ENCODE data around the gene BARX1. TPM values are rescaled to one million over a fixed set of nuclear protein-coding genes. Genes with fewer than 3 reads are reported as not detected.

The BARX1 gene
- total and polyA plus RNA-seq, 12 donors: 0.32 TPM; not detected in 11

DNA sequence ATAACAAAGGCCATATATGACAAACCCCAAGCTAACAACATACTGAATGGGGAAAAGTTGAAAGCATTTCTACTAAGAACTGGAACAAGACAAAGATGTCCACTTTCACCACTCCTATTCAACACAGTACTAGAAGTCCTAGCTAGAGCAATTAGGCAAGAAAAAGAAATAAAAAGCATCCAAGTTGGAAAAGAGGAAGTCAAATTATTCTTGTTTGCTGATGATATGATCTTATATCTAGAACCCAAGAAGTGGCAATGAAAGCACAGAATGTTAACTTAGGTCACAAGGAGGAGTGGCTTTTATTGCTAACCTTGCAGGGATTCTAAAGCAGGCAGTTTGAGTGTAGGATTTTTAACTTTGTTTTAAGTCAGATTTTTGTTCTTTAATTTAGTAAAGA is 35.3 kb upstream of the BARX1 start:
- TF ChIP-seq, protein P1, sequence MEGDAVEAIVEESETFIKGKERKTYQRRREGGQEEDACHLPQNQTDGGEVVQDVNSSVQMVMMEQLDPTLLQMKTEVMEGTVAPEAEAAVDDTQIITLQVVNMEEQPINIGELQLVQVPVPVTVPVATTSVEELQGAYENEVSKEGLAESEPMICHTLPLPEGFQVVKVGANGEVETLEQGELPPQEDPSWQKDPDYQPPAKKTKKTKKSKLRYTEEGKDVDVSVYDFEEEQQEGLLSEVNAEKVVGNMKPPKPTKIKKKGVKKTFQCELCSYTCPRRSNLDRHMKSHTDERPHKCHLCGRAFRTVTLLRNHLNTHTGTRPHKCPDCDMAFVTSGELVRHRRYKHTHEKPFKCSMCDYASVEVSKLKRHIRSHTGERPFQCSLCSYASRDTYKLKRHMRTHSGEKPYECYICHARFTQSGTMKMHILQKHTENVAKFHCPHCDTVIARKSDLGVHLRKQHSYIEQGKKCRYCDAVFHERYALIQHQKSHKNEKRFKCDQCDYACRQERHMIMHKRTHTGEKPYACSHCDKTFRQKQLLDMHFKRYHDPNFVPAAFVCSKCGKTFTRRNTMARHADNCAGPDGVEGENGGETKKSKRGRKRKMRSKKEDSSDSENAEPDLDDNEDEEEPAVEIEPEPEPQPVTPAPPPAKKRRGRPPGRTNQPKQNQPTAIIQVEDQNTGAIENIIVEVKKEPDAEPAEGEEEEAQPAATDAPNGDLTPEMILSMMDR (IDR thresholded peaks at IDR 0.05): no peak
- TF ChIP-seq POLR2A (IDR thresholded peaks at IDR 0.05): no peak
- Histone ChIP-seq H3K27me3 (no peaks in the 10 kb centered on the region), H3K9me3 (replicated peaks in 1 of 3) (no peaks in the 10 kb centered on the region), H3K4me3 (no peak overlapping the region), H3K36me3 (replicated peaks in 1 of 2) (no peaks in the 10 kb centered on the region), H3K4me1 (replicated peaks in 1 of 2) (no peaks in the 10 kb centered on the region), H3K27ac (no peak overlapping the region)
- DNase-seq: no peak
- intact Hi-C loops (cut with DNase I): no loop called here

DNA sequence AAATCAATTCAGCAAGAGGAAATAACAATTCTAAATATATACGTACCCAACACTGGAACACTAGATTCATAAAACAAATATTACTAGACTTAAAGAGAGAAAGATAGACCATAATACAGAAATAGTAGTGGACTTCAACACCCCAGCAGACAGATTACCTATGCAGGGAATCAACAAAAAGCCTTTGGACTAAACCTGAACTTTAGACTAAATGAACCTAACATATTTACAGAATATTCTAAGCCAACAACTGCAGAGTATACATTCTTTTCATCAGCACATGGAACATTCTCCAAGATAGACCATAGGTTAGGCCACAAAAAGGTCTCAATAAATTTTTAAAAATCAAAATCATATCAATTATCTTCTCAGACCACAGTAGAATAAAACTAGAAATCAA is 32.9 kb upstream of the BARX1 start:
- intact Hi-C loops (cut with DNase I): no loop called here
- no peaks in the 10 kb centered on the region for H3K27me3 ChIP-seq
- no peak overlapping the region for H3K4me3 ChIP-seq
- WGBS, 4 donors: 72 to 86% (median 77%) methylated on average over 1 of the region's 1 CpG
- no peak overlapping the region for H3K27ac ChIP-seq
- no peak for DNase-seq
- H3K36me3 ChIP-seq (replicated peaks in 1 of 2): no peaks in the 10 kb centered on the region
- H3K4me1 ChIP-seq (replicated peaks in 1 of 2): no peaks in the 10 kb centered on the region
- no peaks in the 10 kb centered on the region for H3K9me3 ChIP-seq (replicated peaks in 1 of 3)
- no peak for TF ChIP-seq POLR2A (IDR thresholded peaks at IDR 0.05)

DNA sequence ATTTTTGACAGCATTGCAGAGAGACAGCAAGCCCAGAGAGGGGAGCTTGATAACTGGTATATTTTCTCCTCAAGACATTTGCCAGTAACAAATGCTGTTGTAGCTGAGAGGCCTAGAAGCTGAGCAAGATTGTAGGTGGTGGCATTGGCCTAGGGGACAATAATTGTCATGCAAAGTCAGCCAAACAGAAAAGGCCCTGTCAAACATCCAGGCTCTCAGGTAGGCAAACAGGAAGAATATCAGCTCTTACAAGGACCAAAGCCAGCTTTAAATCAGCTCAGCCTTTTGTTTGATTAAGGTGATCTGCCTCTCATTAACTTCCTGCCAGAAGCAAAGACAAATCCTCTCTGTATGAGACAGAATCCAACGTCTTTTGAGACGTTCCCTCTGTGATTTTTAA is 29.7 kb upstream of the BARX1 start:
- TF ChIP-seq POLR2A (IDR thresholded peaks at IDR 0.05): no peak
- TF ChIP-seq, protein P1 (IDR thresholded peaks at IDR 0.05): no peak
- intact Hi-C loops (cut with DNase I): no loop called here
- H3K36me3 ChIP-seq (replicated peaks in 1 of 2): no peaks in the 10 kb centered on the region
- no peak for DNase-seq
- no peak overlapping the region for H3K27ac ChIP-seq
- no peaks in the 10 kb centered on the region for H3K9me3 ChIP-seq (replicated peaks in 1 of 3)
- H3K4me1 ChIP-seq (replicated peaks in 1 of 2): no peaks in the 10 kb centered on the region
- no peak overlapping the region for H3K4me3 ChIP-seq
- WGBS, 4 donors: 16 to 34% (median 24%) methylated on average over 2 of the region's 2 CpGs
- H3K27me3 ChIP-seq: no peaks in the 10 kb centered on the region

DNA sequence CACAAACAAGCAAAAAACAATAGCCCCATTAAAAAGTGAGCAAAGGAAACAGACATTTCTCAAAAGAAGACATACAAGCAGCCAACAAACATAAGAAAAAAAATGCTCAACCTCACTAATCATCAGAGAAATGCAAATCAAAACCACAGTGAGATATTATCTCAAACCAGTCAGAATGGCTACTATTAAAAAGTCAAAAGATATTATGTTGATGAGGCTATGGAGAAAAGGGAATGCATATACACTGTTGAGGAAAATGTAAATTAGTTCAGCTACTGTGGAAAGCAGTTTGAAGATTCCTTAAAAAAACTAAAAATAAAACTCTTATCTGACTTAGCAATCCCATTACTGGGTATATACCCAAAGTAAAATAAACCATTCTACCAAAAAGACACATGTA is 28.7 kb upstream of the BARX1 start:
- Histone ChIP-seq H3K4me1 (replicated peaks in 1 of 2) (no peaks in the 10 kb centered on the region), H3K27me3 (no peaks in the 10 kb centered on the region), H3K9me3 (replicated peaks in 1 of 3) (no peaks in the 10 kb centered on the region), H3K36me3 (replicated peaks in 1 of 2) (no peaks in the 10 kb centered on the region), H3K27ac (no peak overlapping the region), H3K4me3 (no peak overlapping the region)
- intact Hi-C loops (cut with DNase I): no loop called here
- no peak for DNase-seq
- no peak for TF ChIP-seq POLR2A (IDR thresholded peaks at IDR 0.05)
- TF ChIP-seq, protein P1 (IDR thresholded peaks at IDR 0.05): no peak

DNA sequence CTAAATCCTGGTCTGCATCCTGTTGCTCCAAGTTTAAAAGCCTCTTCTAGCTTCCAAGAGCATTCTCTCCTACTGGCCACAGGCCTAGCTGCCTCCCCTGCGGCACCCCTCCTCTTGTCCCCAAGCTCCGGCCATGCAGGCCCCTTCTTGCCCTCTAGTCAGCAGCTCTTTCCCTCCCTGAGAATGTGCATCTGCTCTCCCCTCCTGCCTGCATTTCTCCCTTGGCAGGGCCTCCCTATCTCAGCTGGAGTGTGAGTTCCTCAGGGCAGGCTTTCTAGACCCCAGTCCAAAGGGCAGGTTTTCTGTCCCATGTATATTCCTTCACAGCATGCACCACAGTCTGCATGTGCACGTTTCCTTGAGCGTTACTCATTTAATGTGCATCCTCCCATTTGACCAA is 24.6 kb upstream of the BARX1 start:
- TF ChIP-seq POLR2A (IDR thresholded peaks at IDR 0.05): no peak
- TF ChIP-seq, protein P1 (IDR thresholded peaks at IDR 0.05): no peak
- H3K4me3 ChIP-seq: no peak overlapping the region
- DNase-seq: no peak
- WGBS, 4 donors: 49 to 82% (median 69%) methylated on average over 4 of the region's 4 CpGs
- no peaks in the 10 kb centered on the region for H3K36me3 ChIP-seq (replicated peaks in 1 of 2)
- no peaks in the 10 kb centered on the region for H3K4me1 ChIP-seq (replicated peaks in 1 of 2)
- no peaks in the 10 kb centered on the region for H3K9me3 ChIP-seq (replicated peaks in 1 of 3)
- H3K27ac ChIP-seq: no peak overlapping the region
- intact Hi-C loops (cut with DNase I): no loop called here
- no peaks in the 10 kb centered on the region for H3K27me3 ChIP-seq
